Smooth muscle cell of trachea (primary cell): Measurements from ENCODE around the gene C1QA. TPM values are rescaled to one million over a fixed set of nuclear protein-coding genes. Genes with fewer than 3 reads are reported as not detected.

Experiments used
- total RNA-seq: library from RNA; depleted of rRNA; stranded (reverse); fragments of >200 nt; gene quantifications from 2 replicates; pipeline ENCODE4 v1.2.1, GENCODE V29; 2014

Gene C1QA
- not detected in 2 replicates for total RNA-seq

GRCh38 chr1:22636353-22636752 lies at the start of gene C1QA:
C1QA (plus strand) TSS chr1:22636628; CDS start chr1:22637617, 989 bp downstream.

GRCh38 chr1:22643381-22643780 lies 7.0 kb downstream of the C1QA start, which contains the start of gene C1QC:
C1QC (plus strand) TSS chr1:22643633; CDS start chr1:22644024, 391 bp downstream.

GRCh38 chr1:22652881-22653316 lies 16.5 kb downstream of the C1QA start, which contains the start of gene C1QB:
C1QB (plus strand) TSS chr1:22653236; CDS start chr1:22659463, 6,227 bp downstream.

Other genes starting within 250 kb of the C1QA start
- 9.9 and 10.8 TPM in 2 replicates for gene ZBTB40, start 184.8 kb upstream of the C1QA start, total RNA-seq
- gene EPHA8, start 73.1 kb upstream of the C1QA start, total RNA-seq, result not detected in 2 replicates
- gene C1QC, start 7.0 kb downstream of the C1QA start, total RNA-seq, result not detected in 2 replicates
- not detected in 2 replicates for gene C1QB, start 16.6 kb downstream of the C1QA start, total RNA-seq
- 20.5 and 47.3 TPM in 2 replicates for gene EPHB2, start 74.2 kb downstream of the C1QA start, total RNA-seq